K562 (cell line): ENCODE measurements around the gene TRANK1. TPM values are rescaled to one million over a fixed set of nuclear protein-coding genes. Genes with fewer than 3 reads are reported as not detected.

Experiments
- CBX2 ChIP-seq: fragments of 200-600 bp; sonication (generic); IDR thresholded peaks from one replicate; pipeline ENCODE4 v1.6.1; 2012; ENCODE audit warnings: mild to moderate bottlenecking, low read length, inconsistent platforms; ENCODE audit not compliant: insufficient read depth, poor library complexity, severe bottlenecking
- EGR1 ChIP-seq: fragments of 450-650 bp; conservative IDR thresholded peaks from 2 replicates; pipeline ENCODE4 v1.6.1; 2017; ENCODE audit warnings: mild to moderate bottlenecking
- ERF ChIP-seq: fragments of 450-650 bp; formaldehyde crosslinking; IDR thresholded peaks from 2 replicates; pipeline ENCODE4 v1.4.0; 2020; ENCODE audit warnings: mild to moderate bottlenecking, mixed read lengths
- ETS2 ChIP-seq: IDR thresholded peaks from 2 replicates; pipeline ENCODE4 v1.6.1; 2016; ENCODE audit warnings: borderline replicate concordance, missing genetic modification characterization, mild to moderate bottlenecking, moderate library complexity, missing compliant biosample characterization; ENCODE audit not compliant: poor library complexity, severe bottlenecking
- ETV1 ChIP-seq: fragments of 450-650 bp; conservative IDR thresholded peaks from 2 replicates; pipeline ENCODE4 v1.6.1; 2016; ENCODE audit warnings: missing genetic modification characterization, control low read depth, low read depth, missing compliant biosample characterization
- EWSR1 ChIP-seq: fragments of 450-650 bp; IDR thresholded peaks from 2 replicates; pipeline ENCODE4 v1.6.1; 2018; ENCODE audit warnings: borderline replicate concordance, mild to moderate bottlenecking, low read depth, moderate library complexity; ENCODE audit not compliant: partially characterized antibody
- PPARD ChIP-seq: fragments of 250-450 bp; sonication (Bioruptor Pico); IDR thresholded peaks from 2 replicates; pipeline ENCODE4 v1.8.0; 2022; ENCODE audit warnings: inconsistent platforms, mild to moderate bottlenecking, moderate library complexity
- TEAD4 ChIP-seq, 2 experiments: sonication (generic) in 1 of 2; formaldehyde crosslinking in 1 of 2; IDR thresholded peaks; 2 replicates each; pipeline versions ENCODE4 v1.6.1 to v1.8.0; 2012 to 2022; ENCODE audit warnings: borderline replicate concordance in 1 of 2, inconsistent platforms in 1 of 2, low read length in 1 of 2, mild to moderate bottlenecking in 1 of 2, missing genetic modification reagents in 1 of 2
- TRIM24 ChIP-seq, 2 experiments: fragments of 450-650 bp; IDR thresholded peaks; 2 replicates each; pipeline ENCODE4 v1.6.1; 2016
- U2AF2 ChIP-seq: fragments of 200-400 bp; formaldehyde crosslinking; optimal IDR thresholded peaks from 2 replicates; pipeline ENCODE3; 2017; ENCODE audit warnings: low read depth, mild to moderate bottlenecking, low read length
- WHSC1 ChIP-seq: IDR thresholded peaks from one replicate; pipeline ENCODE4 v1.6.1; 2012; ENCODE audit warnings: low read length, control low read depth, inconsistent platforms
- ZNF146 ChIP-seq: IDR thresholded peaks from one replicate; pipeline ENCODE4 v1.6.1; 2018; ENCODE audit warnings: missing compliant biosample characterization; ENCODE audit not compliant: unreplicated experiment
- ZNF316 ChIP-seq: fragments of 450-650 bp; IDR thresholded peaks from 2 replicates; pipeline ENCODE4 v1.6.1; 2016
- ZNF384 ChIP-seq: IDR thresholded peaks from 2 replicates; pipeline ENCODE4 v1.6.1; 2012; ENCODE audit warnings: low read depth, low read length, improper control_type of control experiment
- ZNF436 ChIP-seq: fragments of 250-450, 450-650 bp; sonication (Bioruptor Pico); formaldehyde crosslinking; IDR thresholded peaks from 2 replicates; pipeline ENCODE4 v1.7.0; 2020; ENCODE audit warnings: mild to moderate bottlenecking
- polyA plus RNA-seq, 8 experiments: library from polyadenylated mRNA; depleted of rRNA in 4 of 8; stranded (reverse) in 5 of 8; unstranded in 3 of 8; fragments of >200 nt; fragmentation: Nextera tagmentation in 2 of 8; fragmentation: Illumina TruSeq in 1 of 8; extraction: Ambion mirVana in 2 of 8; extraction: Trizol in 1 of 8; gene quantifications; 2 replicates each; pipeline versions ENCODE4 v1.2.1 to v1.2.3, GENCODE V29; 2011 to 2014; ENCODE audit warnings: inconsistent platforms in 1 of 8, missing spikeins in 1 of 8
- total RNA-seq, 7 experiments: library from RNA; depleted of rRNA in 6 of 7; stranded (reverse); fragments of >200 nt in 6 of 7; fragmentation: Illumina TruSeq in 2 of 7; extraction: Trizol in 2 of 7; gene quantifications; 2 replicates each; pipeline versions ENCODE4 v1.2.1 to v1.2.3, GENCODE V29; 2011 to 2021; ENCODE audit warnings: low replicate concordance in 1 of 7
- TF ChIP-seq, protein P1 (sequence below), 2 experiments: fragments of 450-650 bp; IDR thresholded peaks; 2 replicates each; pipeline ENCODE4 v1.6.1; 2016; ENCODE audit warnings: mild to moderate bottlenecking in 2 of 2, borderline replicate concordance in 1 of 2, low read depth in 1 of 2, moderate library complexity in 1 of 2
- TF ChIP-seq, protein P2 (sequence below): conservative IDR thresholded peaks from 2 replicates; pipeline ENCODE4 v1.6.1; 2011; ENCODE audit warnings: low read depth, mild to moderate bottlenecking, low read length; ENCODE audit not compliant: control insufficient read depth
- TF ChIP-seq, protein P3 (sequence below): fragments of 450-650 bp; IDR thresholded peaks from 2 replicates; pipeline ENCODE4 v1.7.0; 2016; ENCODE audit warnings: borderline replicate concordance

The TRANK1 gene
- total and polyA plus RNA-seq, 9 of the 15 experiments (the other 6 are each of a cell fraction or from before 2014, with no cell fraction given), result 0.41 to 5.3 (median 2.1) TPM

DNA sequence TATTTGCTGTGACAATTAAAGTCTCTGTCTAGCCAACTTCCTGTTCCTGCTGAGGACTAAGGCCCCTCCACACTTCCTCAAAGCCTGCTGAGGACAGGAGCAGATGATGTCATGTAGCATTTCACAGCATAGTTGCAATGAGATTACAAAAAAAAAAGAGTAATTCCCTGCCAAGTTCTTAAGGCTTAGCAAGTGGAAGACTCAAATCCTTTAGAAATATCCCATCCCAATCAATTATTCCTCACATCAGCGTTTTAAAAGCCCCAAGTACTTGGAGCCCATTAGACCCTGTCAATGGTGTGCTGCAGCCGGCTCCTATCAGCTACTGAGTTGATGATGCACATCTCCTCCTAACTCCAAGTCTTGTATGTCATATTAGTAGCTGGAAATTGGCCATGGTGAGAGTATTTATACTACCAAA is 51.7 kb downstream of the TRANK1 start (continued):
- TF ChIP-seq, protein P1, sequence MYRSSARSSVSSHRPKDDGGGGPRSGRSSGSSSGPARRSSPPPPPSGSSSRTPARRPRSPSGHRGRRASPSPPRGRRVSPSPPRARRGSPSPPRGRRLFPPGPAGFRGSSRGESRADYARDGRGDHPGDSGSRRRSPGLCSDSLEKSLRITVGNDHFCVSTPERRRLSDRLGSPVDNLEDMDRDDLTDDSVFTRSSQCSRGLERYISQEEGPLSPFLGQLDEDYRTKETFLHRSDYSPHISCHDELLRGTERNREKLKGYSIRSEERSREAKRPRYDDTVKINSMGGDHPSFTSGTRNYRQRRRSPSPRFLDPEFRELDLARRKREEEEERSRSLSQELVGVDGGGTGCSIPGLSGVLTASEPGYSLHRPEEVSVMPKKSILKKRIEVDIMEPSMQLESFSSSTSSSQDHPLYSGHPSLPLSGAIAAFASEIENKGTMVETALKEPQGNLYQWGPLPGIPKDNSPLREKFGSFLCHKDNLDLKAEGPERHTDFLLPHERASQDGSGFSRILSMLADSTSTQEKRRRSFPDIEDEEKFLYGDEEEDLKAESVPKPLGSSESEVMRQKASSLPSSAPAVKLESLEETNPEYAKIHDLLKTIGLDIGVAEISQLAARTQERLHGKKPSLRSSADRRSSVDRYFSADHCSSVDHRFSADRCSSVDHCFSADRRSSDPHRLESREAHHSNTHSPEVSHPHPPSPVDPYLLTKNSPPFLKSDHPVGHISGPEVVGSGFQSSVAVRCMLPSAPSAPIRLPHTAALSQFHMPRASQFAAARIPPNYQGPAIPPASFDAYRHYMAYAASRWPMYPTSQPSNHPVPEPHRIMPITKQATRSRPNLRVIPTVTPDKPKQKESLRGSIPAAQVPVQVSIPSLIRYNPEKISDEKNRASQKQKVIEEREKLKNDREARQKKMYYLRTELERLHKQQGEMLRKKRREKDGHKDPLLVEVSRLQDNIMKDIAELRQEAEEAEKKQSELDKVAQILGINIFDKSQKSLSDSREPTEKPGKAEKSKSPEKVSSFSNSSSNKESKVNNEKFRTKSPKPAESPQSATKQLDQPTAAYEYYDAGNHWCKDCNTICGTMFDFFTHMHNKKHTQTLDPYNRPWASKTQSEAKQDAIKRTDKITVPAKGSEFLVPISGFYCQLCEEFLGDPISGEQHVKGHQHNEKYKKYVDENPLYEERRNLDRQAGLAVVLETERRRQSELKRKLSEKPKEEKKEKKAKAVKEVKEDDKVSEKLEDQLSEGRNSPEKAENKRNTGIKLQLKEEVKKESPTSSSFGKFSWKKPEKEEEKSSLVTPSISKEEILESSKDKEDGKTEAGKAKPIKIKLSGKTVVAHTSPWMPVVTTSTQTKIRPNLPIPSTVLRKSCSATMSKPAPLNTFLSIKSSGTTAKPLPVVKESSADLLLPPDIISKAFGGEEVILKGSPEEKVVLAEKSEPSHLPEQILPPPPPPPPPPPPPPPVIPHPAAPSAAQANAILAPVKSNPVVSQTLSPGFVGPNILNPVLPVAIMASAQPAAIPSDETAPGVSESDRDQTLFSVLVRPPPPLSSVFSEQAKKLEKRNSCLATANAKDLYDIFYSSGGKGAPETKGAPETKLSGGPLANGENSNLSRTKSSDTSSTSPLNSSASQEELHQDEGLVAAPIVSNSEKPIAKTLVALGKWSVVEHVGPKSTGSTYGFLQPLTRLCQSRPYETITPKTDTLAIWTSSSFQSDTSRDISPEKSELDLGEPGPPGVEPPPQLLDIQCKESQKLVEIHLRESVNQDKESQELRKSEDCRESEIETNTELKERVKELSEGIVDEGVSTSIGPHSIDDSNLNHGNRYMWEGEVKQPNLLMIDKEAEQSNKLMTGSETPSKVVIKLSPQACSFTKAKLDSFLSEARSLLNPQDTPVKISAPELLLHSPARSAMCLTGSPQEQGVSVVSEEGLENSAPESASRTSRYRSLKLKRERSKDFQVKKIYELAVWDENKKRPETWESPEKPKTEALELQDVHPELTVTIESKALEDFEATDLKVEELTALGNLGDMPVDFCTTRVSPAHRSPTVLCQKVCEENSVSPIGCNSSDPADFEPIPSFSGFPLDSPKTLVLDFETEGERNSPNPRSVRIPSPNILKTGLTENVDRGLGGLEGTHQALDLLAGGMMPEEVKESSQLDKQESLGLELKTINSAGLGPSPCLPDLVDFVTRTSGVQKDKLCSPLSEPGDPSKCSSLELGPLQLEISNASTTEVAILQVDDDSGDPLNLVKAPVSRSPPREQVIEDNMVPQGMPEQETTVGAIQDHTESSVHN (IDR thresholded peaks at IDR 0.05; ENCODE audit: borderline replicate concordance in 1 of 2, low read depth in 1 of 2), result 0 out of 4 replicates have a peak, but pooled peaks of 1 of the 2 experiments have one; percentile 25
- TF ChIP-seq TEAD4 (IDR thresholded peaks at IDR 0.05; ENCODE audit: low read length), result peak; percentile 53; the same call in 1 of the 2 replicates
- no peak for TF ChIP-seq TEAD4 (CRISPR knock-in tag; IDR thresholded peaks at IDR 0.05; ENCODE audit: borderline replicate concordance)
- TF ChIP-seq ERF (CRISPR knock-in tag), result no peak
- no peak for TF ChIP-seq ETS2 (tag)
- TF ChIP-seq, protein P2, sequence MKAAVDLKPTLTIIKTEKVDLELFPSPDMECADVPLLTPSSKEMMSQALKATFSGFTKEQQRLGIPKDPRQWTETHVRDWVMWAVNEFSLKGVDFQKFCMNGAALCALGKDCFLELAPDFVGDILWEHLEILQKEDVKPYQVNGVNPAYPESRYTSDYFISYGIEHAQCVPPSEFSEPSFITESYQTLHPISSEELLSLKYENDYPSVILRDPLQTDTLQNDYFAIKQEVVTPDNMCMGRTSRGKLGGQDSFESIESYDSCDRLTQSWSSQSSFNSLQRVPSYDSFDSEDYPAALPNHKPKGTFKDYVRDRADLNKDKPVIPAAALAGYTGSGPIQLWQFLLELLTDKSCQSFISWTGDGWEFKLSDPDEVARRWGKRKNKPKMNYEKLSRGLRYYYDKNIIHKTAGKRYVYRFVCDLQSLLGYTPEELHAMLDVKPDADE, result no peak
- peak; percentile 91 for TF ChIP-seq ZNF316
- no peak for TF ChIP-seq ZNF436 (CRISPR knock-in tag)
- TF ChIP-seq EGR1, result no peak
- no peak for TF ChIP-seq WHSC1
- TF ChIP-seq EWSR1, result no peak
- no peak for TF ChIP-seq CBX2
- TF ChIP-seq, protein P3, sequence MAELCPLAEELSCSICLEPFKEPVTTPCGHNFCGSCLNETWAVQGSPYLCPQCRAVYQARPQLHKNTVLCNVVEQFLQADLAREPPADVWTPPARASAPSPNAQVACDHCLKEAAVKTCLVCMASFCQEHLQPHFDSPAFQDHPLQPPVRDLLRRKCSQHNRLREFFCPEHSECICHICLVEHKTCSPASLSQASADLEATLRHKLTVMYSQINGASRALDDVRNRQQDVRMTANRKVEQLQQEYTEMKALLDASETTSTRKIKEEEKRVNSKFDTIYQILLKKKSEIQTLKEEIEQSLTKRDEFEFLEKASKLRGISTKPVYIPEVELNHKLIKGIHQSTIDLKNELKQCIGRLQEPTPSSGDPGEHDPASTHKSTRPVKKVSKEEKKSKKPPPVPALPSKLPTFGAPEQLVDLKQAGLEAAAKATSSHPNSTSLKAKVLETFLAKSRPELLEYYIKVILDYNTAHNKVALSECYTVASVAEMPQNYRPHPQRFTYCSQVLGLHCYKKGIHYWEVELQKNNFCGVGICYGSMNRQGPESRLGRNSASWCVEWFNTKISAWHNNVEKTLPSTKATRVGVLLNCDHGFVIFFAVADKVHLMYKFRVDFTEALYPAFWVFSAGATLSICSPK, result no peak
- no peak for TF ChIP-seq ZNF146 (CRISPR knock-in tag)
- TF ChIP-seq ZNF384, result peak; percentile 74
- TF ChIP-seq ETV1, result peak; percentile 97
- peak; percentile 93 to 97 for TF ChIP-seq TRIM24 (IDR thresholded peaks at IDR 0.05)
- TF ChIP-seq U2AF2, result no peak
- no peak for TF ChIP-seq PPARD (CRISPR knock-in tag)
